Measurements from ENCODE around the gene KCNK7. TPM values are rescaled to one million over a fixed set of nuclear protein-coding genes. Genes with fewer than 3 reads are reported as not detected.
"Not testable (repeated sequence)": the region's sequence is repeated elsewhere in the genome, so short reads cannot be mapped to it uniquely, and the experiment has no call there.

The KCNK7 gene
- total RNA-seq, 1 donor from 2014 or later, result 1.5 TPM

GRCh38 chr11:65574811-65575567 lies 20.6 kb downstream of the KCNK7 start:
- DNase-seq (ENCODE audit: low spot score), result no peak

- DNase-seq (ENCODE audit: low spot score), result peak; percentile 97
These were observed 21.3 kb downstream of the KCNK7 start for GRCh38 chr11:65574109-65574810.

DNA sequence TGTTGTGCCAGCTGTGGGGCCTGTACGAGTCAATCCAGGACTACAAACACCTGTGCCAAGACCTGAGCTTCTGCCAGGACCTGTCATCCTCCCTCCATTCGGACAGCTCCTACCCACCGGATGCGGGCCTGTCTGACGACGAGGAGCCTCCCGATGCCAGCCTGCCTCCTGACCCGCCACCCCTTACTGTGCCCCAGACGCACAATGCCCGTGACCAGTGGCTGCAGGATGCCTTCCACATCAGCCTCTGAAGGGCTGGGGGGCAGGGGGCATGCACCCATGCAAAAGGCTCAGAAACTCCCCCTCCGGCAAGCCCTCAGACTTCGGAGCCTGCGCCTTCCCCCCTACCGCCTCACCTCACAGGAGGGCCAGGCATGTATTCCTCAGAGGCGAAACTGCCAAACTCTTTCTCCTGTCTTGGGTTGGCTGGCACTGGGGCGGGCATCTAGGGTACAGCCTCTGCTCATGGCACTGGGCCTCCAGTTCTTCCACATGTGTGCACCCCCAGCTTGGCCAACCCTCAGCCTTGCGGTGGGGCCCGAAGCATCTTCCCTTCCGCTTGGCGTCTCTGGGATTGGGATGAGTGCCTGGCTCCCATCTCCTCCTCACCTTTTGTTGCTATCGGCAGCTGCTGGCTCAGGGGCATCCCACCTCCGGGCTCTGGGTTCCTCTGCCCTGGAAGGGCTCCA lies 22.1 kb downstream of the KCNK7 start:
- no peak for DNase-seq (ENCODE audit: low spot score)

DNA sequence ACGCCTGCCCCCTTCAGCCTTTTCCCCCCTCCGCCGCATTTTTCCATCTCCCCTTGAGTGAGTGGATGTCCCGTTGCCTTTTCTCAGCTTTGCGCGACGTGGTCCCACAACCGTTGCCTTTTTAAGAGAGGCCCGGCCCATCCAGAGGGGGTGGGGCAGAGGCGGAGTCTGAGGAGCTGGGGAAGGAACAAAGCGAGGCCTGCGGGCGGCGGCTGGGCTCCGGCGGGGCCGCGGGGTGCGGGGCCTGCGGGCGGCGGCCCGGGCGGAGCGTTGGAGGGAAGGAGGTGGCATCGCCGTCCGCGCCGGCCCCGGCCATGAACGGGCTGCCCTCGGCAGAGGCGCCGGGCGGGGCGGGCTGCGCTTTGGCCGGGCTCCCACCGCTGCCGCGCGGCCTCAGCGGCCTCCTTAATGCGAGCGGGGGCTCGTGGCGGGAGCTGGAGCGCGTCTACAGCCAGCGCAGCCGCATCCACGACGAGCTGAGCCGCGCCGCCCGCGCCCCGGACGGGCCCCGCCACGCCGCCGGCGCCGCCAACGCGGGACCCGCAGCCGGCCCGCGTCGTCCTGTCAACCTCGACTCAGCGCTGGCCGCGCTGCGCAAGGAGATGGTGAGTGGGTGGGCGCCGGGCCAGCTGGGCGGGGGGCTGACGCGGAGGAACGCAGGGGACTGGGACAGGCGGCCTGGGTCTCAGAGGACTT lies 23.1 kb downstream of the KCNK7 start, which contains the start of gene FAM89B:
TSS of gene FAM89B (plus strand) at position 183 of the 696 bp plus-strand sequence. CDS start at position 315, 132 bp downstream.
- peak; percentile 96 for DNase-seq (ENCODE audit: low spot score)

DNA sequence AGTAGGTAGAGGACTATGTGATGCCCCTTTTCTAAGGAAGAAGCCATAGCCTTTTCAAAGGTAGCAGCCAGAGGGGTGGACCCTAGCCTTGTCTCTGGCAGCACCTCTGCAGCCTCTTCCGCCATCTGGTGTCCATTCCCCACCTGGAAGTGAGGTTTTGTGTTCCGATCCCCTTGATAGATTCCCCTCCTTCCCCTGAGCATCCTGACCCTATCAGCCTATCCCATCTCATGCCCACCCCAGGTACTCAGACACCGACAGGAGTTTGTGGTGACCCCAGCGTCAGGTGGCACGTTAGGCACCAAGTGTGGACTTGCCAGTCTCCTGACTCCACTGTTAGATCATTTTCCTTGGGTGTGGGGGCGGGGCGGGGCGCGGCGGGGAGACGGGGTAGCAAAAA lies 23.7 kb downstream of the KCNK7 start:
- DNase-seq (ENCODE audit: low spot score), result no peak

- no peak for DNase-seq (ENCODE audit: low spot score)
These were observed 24.2 kb downstream of the KCNK7 start for GRCh38 chr11:65571420-65571819.

- peak; percentile 98 for DNase-seq (ENCODE audit: low spot score)
These were observed 25.4 kb downstream of the KCNK7 start, which contains the start of gene ZNRD2 for GRCh38 chr11:65569973-65570918. ZNRD2 (plus strand) TSS chr11:65570477; CDS start chr11:65570492, 15 bp downstream.

DNA sequence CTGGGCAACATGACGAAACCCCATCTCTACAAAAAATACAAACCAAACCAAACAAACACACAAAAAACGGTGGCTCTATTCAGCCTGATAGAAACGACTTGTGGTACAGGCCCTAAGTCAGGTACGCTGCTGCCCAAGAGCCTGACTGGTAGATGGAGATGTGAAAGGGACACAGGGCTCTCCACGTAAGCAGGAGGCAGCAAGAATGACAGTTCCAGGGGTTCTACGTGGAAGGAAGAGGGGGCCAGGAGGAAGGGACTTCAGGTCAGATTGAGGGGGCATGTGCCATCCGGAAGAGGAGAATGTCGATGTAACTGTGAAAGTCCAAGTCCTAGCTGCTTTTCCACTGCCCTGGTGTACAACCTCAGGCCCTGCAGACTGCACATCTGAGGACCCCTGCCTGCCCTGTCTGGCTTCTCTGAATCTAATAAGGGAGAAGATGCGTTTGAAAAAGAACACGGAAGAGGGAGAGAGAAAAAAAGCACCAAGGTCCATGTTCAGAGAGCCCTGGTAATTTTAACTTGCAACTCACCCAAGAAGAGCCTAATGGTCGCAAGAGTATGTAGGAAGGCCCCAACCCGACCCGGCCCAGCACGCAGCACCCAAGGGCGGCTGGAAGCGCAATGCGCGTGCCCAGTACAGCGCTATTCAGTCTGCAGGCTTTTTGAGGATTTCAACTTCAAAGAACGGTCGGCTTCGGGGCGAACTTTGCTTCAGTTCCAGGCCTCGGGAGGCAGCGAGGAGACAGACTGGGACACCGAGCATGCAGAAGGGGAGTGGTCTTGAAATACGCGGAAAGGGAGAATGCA lies 26.2 kb downstream of the KCNK7 start:
- DNase-seq (ENCODE audit: low spot score), result no peak

DNA sequence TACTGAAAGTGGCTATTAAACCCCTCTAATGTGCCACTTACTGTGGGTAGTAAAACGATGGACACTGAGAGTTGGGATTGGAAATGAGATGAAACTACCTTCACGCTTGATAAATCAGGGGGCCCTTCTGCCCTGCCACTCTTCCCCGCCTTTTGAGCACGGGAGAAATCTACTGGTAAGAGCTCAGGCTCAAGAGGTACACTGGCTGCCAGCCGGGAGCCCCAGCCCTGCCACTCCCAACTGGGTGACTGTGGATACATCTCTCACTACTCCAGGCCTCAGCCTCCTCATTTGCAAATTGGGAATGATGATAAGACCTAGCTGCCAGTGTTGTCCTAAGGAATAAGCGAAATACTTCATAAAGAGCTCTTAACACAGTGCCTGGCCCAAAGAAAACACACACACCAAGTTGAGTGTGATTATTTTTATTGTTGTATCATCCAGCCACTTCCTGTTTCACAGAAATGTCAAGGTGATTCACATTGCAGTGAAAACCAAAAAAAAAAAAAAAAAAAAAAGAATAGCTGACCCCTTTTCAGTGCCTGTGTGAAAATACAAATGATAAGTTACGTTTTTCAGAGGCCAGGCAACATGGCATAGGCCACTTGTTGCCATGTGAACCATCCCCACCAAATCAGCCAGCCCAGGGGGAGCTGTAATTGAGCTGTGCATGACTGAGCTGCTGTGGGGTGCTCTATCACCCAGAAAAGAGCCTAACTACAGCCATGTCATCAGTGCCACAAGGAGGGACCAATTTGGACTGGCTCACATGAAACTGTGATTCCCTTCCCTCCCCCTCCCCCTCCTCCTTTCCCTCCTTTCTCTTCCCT lies 29.8 kb downstream of the KCNK7 start:
- no peak for DNase-seq (ENCODE audit: low spot score)

DNA sequence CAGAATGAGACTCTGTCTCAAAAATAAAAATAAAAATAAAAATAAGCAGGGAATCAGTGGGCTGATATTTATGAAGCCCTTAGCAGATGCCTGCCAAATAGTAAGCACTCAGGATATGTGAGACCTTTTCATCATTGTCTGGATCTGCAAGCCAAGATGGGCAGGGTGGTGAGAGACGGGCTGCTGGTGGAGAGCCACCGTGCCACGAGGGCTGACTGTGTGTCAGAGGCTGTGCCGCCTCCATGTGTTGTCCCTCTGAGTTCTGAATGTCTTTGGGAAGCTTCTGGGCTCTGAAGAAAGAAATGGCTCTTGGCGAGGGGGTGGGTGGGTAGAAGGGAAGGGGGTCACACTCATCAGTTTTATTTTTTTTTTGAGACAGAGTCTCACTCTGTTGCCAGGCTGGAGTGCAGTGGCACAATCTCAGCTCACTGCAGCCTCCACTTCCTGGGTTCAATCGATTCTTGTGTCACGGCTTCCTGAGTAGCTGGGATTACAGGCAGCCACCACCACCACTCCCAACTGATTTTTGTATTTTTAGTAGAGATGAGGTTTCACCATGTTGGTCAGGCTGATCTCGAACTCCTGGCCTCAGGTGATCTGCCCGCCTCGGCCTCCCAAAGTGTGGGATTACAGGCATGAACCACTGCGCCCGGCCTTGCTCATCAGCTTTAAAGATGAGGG lies 30.6 kb downstream of the KCNK7 start:
- DNase-seq (ENCODE audit: low spot score), result not testable (repeated sequence)

DNA sequence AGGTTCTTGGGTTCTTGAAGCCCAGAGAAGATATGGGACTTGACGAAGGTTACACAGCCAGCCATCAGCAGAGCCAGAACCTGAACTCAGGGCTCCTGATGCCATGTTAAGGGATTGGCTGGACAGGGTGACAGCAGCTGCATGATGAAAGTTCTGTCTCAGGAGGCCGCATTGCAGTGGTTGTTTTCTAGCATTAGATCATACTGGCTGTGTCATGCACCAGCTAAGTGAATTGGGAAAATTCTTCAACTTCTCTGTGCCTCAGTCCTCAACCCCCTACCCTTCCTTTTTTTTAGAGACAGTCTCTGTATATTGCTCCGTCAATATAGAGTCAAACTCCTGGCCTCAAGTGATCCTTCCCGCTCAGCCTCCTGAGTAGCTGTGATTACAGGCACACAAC lies 32.0 kb downstream of the KCNK7 start:
- DNase-seq (ENCODE audit: low spot score), result no peak

- no peak for DNase-seq (ENCODE audit: low spot score)
These were observed 32.8 kb downstream of the KCNK7 start for GRCh38 chr11:65562788-65563187.

GRCh38 chr11:65562020-65562419 lies 33.6 kb downstream of the KCNK7 start:
- no peak for DNase-seq (ENCODE audit: low spot score)

DNA sequence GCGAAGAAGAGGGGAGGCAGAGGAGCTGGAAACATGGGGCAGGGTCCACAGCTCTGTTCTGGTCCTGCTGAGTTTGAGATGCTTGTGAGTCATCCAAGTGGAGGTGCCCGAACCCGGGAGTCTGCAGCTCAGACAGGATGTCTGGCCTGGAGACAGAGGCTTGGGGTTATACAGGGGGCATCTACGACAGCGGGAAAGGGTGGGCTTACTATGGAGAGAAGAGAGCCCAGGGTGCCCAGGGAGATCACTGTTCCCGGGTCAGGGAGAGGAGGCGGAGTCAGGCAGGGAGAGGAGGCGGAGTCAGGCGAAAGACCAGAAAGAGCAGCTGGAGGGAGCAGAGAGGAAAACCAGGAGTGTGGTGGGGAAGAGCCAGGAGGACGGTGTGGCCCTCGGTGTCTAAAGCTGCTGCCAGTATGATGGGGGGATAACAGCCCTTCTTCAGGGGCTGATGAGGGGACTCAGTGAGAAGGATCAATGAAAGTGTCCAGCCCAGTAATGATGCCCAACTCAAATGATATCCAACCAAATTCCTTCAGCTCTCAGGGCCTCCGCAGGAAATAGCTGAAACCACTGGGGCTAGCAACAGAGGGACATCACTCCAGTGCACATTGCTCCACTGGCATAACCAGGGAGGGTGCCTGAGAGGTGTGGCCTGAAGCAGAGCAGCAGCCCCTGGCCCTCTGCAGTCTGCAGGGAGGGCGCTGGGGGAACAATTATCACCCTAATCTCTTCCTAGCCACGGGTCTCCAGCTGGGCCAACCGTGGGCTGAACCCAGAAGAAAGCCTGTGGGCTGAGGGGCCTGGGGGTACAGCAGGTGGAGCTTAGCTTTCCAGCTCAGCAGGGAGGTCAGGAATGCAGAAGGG lies 34.8 kb downstream of the KCNK7 start:
- no peak for DNase-seq (ENCODE audit: low spot score)

- DNase-seq (ENCODE audit: low spot score), result no peak
These were observed 35.6 kb downstream of the KCNK7 start for GRCh38 chr11:65559951-65560537.

- no peak for DNase-seq (ENCODE audit: low spot score)
These were observed 36.1 kb downstream of the KCNK7 start for GRCh38 chr11:65559535-65559934.
